Esophagus muscularis mucosa (tissue), 3 donors: ENCODE measurements around the gene MAMDC2.

ENCODE experiments used
- POLR2A ChIP-seq: fragments of 450-650 bp; IDR thresholded peaks from one replicate; pipeline ENCODE4 v1.6.1; 2017; ENCODE audit warnings: antibody characterized with exemption, moderate library complexity, mild to moderate bottlenecking, low read depth
- POLR2AphosphoS5 ChIP-seq, 2 donors: sonication (generic); formaldehyde crosslinking; IDR thresholded peaks; one replicate each; pipeline ENCODE4 v1.6.1; 2017; ENCODE audit warnings: antibody characterized with exemption in 2 of 2
- TF ChIP-seq, protein P1 (sequence below), 3 experiments: fragments of 200-600 bp in 2 of 3; fragments of 450-650 bp in 1 of 3; sonication (generic) in 2 of 3; IDR thresholded peaks; one replicate each; pipeline ENCODE4 v1.5.1; 2017 to 2019; ENCODE audit warnings: antibody characterized with exemption in 3 of 3, mild to moderate bottlenecking in 2 of 3, moderate library complexity in 1 of 3

DNA sequence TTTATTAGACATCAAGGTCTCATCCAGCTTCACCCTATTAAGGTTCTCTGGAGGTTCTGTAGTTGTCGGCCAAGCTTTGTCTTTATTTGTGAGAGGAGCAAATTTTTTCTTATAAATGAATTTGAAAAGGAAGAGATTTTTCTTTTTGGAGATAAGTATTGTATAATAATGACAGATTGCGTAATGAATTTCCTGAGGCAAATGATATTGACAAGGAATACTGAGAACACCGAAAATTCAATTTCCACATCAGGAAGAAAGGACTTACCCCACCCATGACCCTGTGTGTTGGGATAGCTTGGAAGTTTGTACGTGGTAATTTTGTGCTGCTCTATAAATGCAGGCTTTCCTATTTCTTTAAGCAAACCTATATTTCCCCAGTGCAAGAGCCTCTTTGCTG is 53.5 kb downstream of the MAMDC2 start:
- TF ChIP-seq POLR2AphosphoS5 (IDR thresholded peaks at IDR 0.05) (no peak), POLR2A (no peak)
- TF ChIP-seq, protein P1, sequence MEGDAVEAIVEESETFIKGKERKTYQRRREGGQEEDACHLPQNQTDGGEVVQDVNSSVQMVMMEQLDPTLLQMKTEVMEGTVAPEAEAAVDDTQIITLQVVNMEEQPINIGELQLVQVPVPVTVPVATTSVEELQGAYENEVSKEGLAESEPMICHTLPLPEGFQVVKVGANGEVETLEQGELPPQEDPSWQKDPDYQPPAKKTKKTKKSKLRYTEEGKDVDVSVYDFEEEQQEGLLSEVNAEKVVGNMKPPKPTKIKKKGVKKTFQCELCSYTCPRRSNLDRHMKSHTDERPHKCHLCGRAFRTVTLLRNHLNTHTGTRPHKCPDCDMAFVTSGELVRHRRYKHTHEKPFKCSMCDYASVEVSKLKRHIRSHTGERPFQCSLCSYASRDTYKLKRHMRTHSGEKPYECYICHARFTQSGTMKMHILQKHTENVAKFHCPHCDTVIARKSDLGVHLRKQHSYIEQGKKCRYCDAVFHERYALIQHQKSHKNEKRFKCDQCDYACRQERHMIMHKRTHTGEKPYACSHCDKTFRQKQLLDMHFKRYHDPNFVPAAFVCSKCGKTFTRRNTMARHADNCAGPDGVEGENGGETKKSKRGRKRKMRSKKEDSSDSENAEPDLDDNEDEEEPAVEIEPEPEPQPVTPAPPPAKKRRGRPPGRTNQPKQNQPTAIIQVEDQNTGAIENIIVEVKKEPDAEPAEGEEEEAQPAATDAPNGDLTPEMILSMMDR (IDR thresholded peaks at IDR 0.05): no peak
